ENCODE data around the gene SHTN1. TPM values are rescaled to one million over a fixed set of nuclear protein-coding genes. Genes with fewer than 3 reads are reported as not detected.

The SHTN1 gene
- total RNA-seq, 1 donor from 2014 or later, result 18.2 TPM

DNA sequence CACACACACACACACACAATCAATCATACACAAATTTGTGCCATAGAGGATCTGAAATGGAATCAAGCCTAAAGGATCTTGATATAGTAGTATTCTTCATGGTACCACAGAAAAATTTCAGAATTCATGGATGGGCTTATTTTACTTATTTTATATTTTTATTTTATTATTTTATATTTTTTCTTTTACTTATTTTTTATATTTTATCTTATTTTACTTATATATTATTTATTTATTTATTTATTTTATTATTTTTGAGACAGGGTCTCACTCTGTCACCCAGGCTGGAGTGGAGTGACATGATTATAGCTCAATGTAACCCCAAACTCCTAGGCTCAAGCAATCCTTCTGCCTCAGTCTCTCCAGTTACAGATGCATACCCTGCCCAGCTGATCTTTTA is 16.7 kb downstream of the SHTN1 start:
- TF ChIP-seq, protein P1, sequence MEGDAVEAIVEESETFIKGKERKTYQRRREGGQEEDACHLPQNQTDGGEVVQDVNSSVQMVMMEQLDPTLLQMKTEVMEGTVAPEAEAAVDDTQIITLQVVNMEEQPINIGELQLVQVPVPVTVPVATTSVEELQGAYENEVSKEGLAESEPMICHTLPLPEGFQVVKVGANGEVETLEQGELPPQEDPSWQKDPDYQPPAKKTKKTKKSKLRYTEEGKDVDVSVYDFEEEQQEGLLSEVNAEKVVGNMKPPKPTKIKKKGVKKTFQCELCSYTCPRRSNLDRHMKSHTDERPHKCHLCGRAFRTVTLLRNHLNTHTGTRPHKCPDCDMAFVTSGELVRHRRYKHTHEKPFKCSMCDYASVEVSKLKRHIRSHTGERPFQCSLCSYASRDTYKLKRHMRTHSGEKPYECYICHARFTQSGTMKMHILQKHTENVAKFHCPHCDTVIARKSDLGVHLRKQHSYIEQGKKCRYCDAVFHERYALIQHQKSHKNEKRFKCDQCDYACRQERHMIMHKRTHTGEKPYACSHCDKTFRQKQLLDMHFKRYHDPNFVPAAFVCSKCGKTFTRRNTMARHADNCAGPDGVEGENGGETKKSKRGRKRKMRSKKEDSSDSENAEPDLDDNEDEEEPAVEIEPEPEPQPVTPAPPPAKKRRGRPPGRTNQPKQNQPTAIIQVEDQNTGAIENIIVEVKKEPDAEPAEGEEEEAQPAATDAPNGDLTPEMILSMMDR (conservative IDR thresholded peaks at IDR 0.05), result no peak
- Mint-ChIP-seq H3K9me3 (no peaks in the 10 kb centered on the region), H3K27ac (no peak overlapping the region), H3K27me3 (no peaks in the 10 kb centered on the region), H3K36me3 (peaks cover 4% of the 10 kb centered on the region), H3K4me3 (no peak overlapping the region), H3K4me1 (ENCODE audit: unreplicated experiment) (peaks cover 11% of the 10 kb centered on the region)
- DNase-seq (ENCODE audit: extremely low spot score, unreplicated experiment), result no peak

DNA sequence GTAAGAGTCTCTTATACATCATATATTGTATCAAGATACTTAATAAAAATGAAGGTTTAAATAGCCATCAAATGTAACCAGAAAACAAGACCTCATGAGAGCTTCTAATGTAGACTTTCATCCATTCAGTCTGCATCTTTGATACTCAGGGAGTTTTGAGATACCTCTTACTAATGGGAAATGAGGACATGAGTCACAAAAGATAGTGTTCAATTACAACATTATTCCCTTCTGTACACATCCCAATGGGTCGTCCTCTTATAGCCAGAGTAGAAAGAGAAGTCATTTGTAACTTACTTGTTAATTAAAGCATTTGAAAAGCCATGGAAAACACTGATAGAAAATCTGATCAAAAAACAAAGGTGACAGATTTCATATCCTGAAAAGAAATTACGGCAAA is 19.4 kb downstream of the SHTN1 start:
- Mint-ChIP-seq H3K4me1 (ENCODE audit: unreplicated experiment) (peaks cover 11% of the 10 kb centered on the region), H3K27me3 (no peaks in the 10 kb centered on the region), H3K36me3 (peaks cover 4% of the 10 kb centered on the region), H3K4me3 (no peak overlapping the region), H3K27ac (no peak overlapping the region), H3K9me3 (no peaks in the 10 kb centered on the region)
- no peak for DNase-seq (ENCODE audit: extremely low spot score, unreplicated experiment)
- TF ChIP-seq, protein P1 (conservative IDR thresholded peaks at IDR 0.05), result no peak

DNA sequence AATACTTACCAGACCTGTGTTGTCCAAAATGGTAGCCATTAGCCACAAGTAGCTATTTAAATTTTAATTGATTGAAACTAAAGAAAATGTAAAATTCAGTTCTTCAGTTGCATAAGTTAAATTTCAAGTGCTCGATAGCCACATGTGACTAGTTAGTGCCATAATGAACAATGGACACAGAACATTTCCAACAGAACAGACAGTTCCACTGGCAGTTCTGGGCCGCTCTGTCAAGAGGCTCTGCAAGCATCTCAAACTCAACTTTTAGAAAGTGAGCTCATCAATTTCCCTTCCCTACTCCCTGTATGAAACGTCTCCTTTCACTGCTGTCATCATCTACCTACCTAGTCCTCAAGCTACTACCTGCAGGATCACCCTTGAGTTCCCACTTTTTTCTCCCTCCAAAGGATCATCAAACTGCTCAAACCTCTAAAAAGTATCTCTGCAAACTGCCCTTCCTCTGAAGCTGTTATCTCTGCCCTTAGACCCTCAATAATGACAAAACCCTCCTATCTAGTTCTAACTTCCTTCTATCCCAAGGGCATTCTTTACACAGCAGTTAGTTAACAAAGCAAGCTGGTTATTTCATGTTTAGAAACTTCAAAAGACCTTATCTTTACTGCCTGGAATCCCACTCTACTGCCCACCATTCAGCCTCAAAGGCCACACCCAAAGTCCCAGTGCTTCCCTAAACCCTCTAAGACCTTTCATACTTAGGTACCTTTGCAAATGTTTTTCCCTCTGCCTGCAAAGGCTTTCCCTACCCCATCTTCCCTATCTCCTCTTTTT is 20.6 kb downstream of the SHTN1 start:
- no peak overlapping the region for H3K27ac Mint-ChIP-seq
- H3K4me1 Mint-ChIP-seq (ENCODE audit: unreplicated experiment), result peaks cover 7% of the 10 kb centered on the region
- H3K36me3 Mint-ChIP-seq, result peaks cover 4% of the 10 kb centered on the region
- no peaks in the 10 kb centered on the region for H3K27me3 Mint-ChIP-seq
- H3K4me3 Mint-ChIP-seq, result no peak overlapping the region
- TF ChIP-seq, protein P1 (conservative IDR thresholded peaks at IDR 0.05), result no peak
- DNase-seq (ENCODE audit: extremely low spot score, unreplicated experiment), result no peak
- no peaks in the 10 kb centered on the region for H3K9me3 Mint-ChIP-seq

DNA sequence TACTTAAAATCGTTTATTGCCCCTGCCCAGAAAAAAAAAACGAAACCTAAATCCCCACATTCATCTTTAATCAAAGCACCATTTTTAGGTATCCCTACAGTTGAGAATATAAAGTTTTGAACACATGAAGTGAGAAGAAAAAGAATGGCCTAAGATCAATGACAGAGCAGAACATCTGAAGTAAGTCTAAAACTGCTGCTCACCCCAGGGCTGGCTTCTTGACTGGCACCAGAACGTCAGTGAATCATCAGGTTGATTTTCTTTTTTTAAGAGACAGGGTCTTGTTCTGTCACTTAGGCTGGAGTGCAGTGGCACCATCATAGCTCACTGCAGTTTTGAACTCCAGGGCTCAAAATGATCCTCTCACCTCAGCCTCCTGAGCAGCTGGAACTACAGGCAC is 24.9 kb downstream of the SHTN1 start:
- TF ChIP-seq, protein P1 (conservative IDR thresholded peaks at IDR 0.05), result no peak
- no peak overlapping the region for H3K27ac Mint-ChIP-seq
- no peaks in the 10 kb centered on the region for H3K9me3 Mint-ChIP-seq
- no peak overlapping the region for H3K4me3 Mint-ChIP-seq
- no peaks in the 10 kb centered on the region for H3K36me3 Mint-ChIP-seq
- no peak for DNase-seq (ENCODE audit: extremely low spot score, unreplicated experiment)
- H3K4me1 Mint-ChIP-seq (ENCODE audit: unreplicated experiment), result peaks cover 19% of the 10 kb centered on the region
- no peaks in the 10 kb centered on the region for H3K27me3 Mint-ChIP-seq

DNA sequence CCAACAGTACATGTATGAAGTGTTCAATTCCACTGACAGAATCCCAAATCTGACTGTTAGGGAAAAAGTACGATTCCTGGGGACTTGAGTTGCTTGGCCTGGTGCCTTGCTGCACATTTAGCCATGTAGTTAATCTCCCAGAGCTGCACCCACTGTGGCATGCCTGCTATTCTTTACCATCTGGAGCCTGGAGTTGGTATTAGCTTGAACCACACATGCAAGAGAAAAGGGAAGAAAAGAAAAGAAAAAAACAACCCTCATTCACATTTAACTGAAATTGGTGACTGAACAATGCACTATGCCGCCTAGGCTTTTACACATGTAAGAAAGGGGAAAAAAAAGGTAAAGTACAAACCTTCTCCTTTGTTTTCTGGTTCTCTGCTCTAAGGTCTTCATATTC is 26.1 kb downstream of the SHTN1 start:
- DNase-seq (ENCODE audit: extremely low spot score, unreplicated experiment), result no peak
- TF ChIP-seq, protein P1 (conservative IDR thresholded peaks at IDR 0.05), result no peak
- Mint-ChIP-seq H3K27me3 (no peaks in the 10 kb centered on the region), H3K36me3 (no peaks in the 10 kb centered on the region), H3K27ac (no peak overlapping the region), H3K4me1 (ENCODE audit: unreplicated experiment) (peaks cover 18% of the 10 kb centered on the region), H3K9me3 (no peaks in the 10 kb centered on the region), H3K4me3 (no peak overlapping the region)
